Left forelimb (tissue), 1 donor: ENCODE results near the gene RIC8A.

Source experiments
- DNase-seq: peaks from one replicate; pipeline ENCODE4 v3.0.0-alpha.2; 2018; ENCODE audit warnings: low spot score

The RIC8A gene

DNA sequence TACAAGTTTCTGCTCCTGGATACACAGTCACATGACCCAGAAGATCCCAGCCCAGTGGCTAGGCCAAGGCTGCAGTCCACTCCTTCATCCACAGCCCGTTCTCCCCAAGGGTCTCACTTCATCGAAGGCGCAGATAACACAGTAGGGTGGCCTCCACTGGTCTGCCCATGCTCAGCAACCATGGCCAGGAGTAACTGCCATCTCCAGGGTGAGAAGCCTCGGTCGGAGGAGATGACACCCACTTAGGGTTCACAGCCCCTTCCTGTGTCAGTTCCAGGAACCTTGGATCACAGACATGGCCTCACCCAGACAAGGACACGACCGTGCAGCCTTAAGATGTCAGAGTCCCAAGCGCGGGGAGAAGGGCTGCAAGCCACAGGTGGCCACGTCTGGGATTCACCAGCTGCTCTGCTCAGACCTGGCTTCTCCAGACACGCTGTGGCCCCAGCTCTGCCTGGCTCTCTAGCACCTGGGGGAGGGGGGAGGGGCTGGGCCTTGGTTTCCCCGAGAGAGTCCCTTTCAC, 2.9 kb upstream of the RIC8A start:
- DNase-seq, result peak; percentile 15

DNA sequence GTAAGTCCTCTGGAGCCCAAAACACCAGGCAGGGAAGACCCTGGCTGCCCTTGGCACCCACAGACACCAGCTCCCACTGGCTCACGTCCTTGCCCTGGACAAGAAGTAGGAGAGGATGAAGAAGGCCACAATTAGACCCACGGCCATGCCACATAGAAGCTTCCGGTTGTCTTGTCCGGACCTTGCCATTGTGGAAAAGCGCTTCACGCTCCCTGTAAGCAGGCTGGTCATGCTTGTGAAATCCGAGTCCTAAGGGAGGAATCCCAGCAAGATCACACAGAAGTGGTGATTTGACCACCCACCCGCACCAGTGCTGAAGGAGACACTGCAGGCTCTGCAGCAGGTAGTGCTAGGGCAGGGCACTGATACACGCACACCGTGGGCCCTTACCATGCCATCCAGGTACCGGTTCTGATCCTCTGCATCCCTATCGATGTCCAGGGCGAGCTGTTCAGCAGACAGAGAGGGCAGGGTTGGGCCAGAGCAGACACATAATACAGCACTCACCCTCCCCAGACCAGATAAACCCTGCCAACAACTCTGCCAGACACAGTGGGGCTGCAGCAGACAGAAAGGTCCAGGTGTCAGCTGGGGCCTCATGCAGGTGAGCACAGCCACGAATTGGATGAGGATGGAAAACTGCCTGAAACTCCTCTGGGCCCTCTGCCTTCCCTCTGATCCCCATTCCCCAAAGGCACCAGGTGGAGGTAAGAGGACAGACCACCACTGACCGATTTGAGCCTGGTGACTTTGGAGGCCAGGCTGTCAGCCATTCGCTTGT, 2.1 kb upstream of the RIC8A start:
- DNase-seq, result no peak

DNA sequence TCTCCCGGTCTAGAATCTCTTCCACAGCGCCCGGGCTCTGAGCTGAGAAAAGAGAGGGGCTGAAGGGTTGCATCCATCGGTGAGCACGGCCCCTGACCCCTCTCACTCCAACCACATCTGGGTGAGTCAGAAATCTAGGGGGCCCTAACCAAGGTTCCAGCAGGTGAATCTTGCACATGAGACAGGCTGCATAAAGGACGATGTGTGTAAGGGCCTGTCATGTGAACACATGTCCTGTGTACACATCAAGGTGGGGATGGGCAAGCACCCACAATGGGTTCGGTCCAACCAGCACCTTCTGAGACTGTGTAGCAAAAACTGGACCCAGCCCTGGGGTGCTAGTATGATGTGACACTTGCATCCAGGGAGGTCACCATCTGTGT, 1.5 kb upstream of the RIC8A start:
- no peak for DNase-seq

DNA sequence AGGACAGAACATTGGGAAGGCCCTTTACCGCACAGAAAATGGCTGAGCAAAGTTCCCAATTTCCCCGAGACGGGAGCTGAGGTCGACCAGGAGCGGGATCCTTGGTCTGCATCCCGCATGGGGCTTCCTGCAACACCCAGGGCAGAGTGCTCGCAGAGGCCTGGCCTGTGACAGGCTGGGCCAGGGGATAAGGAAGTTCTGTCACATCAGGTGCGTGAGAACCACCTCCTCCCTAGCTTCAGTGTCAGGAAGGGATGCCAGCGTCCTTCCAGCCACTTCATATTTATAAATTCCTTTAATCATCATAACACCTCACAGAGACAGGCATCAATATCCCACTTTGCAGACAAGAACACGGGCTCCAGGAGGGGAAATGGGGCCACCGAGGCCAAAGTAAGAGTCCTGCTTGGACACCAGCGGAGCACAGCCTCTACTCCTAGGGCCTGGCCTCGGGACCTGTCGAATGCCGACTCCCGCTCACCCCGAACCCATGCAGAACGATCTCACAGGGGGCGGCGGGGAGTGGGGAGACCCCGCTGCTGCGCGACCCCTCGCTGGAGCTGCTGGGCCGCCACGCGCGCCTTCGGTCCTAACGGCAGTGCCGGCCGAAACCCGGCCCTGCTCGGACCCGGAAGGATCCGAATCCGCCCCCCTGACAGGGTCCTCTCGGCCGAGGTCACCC, 841 bp upstream of the RIC8A start:
- DNase-seq, result no peak

DNA sequence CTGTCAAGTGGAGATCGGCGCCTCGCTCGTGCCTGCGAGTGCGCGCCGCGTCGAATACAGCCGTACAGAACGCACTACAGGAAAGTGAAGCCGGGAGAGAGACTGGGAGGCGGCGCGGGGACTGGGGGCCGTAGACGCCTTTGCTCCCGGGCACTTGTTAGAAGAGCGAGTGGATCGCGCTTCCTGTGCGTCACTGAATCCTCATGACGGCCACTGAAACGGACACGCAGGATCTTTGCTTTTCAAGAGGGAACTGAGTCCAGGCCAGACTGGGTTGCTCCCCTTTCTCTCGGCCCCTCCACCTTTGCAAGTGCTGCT, 314 bp downstream of the RIC8A start:
- no peak for DNase-seq

DNA sequence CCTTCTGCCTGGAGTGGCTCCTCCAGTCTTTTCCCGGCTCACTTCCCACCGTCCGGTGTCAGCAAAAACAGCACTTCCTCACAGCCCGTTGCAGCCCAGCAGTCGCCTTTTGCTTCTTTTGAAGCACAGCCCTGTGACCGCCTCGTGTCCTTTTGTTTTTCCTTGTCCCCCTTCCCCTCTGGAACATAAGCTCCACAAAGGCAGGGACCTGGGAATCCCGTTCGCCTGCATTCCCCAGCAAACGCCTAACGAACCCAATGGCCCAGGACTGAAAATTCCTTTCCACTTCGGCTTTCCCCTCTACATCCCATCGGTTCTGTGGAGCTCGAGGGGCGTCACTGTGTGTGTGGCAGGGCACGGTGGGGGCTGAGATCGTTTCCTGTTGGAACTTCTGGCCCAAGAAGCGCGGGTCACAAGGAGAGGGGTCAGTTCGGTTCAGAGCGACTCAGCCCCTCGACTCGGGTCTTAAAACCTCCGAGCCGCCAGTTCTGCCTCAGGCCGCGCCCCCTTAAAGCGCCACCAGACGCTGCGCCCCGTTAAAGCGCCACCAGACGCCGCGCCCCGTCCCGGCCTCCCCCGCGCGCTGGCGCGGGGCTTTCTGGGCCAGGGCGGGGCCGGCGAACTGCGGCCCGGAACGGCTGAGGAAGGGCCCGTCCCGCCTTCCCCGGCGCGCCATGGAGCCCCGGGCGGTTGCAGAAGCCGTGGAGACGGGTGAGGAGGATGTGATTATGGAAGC, 841 bp downstream of the RIC8A start:
- DNase-seq, result peak; percentile 85

DNA sequence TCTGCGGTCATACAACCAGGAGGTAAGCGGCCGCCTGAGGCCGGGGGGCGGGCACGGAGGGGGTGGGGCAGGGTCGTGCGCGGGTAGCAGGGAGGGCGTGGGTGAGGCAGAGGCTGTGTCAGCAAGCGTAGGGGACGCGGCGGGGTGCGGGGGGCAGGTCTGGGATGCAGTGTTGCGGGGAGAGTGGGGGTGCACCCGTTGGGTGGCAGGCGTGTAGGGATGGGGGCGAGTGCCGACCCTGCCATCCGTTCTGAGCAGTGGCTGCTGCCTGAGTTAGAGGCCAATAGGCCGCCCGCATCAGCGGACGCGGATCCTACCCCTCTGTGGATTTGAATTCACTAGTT, 1.4 kb downstream of the RIC8A start:
- DNase-seq, result no peak

DNA sequence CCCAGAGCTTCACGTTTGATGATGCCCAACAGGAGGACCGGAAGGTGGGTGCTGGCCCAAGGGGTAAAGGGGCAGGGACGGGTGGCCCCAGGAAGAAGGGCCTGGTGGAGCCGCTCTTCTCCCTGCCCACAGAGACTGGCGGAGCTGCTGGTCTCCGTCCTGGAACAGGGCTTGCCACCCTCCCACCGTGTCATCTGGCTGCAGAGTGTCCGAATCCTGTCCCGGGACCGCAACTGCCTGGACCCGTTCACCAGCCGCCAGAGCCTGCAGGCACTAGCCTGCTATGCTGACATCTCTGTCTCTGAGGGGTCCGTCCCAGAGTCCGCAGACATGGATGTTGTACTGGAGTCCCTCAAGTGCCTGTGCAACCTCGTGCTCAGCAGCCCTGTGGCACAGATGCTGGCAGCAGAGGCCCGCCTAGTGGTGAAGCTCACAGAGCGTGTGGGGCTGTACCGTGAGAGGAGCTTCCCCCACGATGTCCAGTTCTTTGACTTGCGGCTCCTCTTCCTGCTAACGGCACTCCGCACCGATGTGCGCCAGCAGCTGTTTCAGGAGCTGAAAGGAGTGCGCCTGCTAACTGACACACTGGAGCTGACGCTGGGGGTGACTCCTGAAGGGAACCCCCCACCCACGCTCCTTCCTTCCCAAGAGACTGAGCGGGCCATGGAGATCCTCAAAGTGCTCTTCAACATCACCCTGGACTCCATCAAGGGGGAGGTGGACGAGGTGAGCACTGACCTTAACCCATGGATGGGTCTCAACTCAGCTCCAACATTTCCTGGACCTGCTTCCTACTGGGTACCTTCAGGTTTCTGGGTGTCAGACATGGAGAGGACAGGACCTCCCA, 2.0 kb downstream of the RIC8A start:
- DNase-seq, result no peak

DNA sequence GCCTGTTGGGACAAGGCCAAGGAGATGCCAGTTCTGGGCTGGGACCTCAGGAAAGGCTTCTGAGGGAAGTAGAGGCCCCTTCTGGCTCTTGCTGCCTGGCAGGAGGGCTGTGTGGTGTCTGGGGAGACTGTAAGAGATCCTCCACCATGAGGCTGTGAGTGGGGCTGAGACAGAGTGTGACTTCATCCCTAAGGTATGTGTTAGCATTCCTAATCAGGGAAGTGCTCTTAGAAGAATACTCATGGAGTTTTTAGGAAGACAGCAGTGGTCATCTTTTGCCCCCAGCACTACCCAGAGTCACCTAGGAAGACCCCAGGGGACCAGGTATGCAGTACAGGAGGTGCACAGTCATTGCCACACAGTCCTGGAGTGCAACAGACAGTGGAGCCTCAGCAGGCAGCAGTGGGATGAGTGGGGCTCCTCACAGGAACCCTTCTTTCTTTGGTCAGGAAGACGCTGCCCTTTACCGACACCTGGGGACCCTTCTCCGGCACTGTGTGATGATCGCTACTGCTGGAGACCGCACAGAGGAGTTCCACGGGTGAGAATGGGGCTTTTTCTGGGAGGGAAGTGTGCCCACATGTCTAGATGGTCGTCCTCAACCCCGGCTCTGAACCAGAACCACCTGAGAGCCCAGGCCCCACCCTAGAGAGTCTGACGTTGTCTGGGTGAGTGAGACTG, 2.8 kb downstream of the RIC8A start:
- DNase-seq, result no peak

DNA sequence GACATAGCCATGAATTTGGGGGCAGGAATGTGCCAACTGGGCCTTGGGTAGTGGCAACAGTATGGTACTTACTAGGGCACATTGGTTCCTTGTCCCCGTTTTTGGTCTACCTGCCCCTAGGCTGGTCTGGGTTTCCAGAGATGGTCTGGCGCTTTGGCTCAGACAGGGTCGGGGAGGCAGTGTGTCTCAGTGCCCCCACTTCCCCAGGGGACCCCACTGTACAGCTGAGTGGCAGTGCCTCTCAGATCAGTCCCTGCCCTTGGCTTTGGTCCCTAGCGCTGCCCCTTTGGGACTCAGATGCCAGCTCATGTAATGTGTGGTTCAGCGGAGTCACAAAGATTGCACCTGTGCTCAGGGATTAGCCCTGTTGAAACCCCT, 3.3 kb downstream of the RIC8A start:
- no peak for DNase-seq

DNA sequence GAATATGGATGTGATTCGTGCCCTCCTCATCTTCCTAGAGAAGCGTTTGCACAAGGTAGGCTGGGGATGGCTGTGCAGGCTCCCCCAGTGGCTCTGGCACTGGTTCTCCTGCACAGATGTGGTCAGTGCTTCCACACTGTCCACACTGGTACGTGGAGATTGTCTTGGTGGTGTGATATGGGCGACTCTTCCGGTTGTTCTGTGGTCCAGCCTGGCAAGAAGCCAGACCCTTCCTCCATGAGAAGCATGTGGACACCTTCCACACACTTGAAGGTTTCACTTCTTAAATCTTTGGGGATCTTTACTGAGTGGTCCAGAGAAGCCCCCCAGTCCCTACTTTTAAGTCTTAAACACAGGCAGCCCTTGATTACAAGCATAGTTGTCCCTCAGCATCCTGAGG, 3.8 kb downstream of the RIC8A start:
- DNase-seq, result no peak

DNA sequence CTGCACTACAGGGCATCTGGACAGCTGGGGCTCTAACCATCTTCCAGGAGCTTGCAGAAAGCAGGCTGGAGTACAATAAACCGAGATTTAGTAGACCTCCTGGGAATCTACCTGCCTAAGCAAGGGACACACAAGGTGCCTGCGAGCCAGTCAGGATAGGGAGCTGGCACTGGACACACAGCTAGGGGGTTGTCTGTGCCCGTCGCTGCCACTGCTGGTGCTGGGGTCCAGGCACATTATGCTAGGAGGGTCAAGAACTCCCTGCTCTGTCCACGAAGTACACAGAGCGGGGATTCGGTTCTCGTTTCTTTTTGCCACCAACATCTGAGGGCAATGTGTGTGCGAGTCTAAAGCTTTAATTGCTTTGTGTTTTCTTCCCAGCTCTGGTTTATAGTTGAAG, 4.2 kb downstream of the RIC8A start:
- DNase-seq, result no peak

DNA sequence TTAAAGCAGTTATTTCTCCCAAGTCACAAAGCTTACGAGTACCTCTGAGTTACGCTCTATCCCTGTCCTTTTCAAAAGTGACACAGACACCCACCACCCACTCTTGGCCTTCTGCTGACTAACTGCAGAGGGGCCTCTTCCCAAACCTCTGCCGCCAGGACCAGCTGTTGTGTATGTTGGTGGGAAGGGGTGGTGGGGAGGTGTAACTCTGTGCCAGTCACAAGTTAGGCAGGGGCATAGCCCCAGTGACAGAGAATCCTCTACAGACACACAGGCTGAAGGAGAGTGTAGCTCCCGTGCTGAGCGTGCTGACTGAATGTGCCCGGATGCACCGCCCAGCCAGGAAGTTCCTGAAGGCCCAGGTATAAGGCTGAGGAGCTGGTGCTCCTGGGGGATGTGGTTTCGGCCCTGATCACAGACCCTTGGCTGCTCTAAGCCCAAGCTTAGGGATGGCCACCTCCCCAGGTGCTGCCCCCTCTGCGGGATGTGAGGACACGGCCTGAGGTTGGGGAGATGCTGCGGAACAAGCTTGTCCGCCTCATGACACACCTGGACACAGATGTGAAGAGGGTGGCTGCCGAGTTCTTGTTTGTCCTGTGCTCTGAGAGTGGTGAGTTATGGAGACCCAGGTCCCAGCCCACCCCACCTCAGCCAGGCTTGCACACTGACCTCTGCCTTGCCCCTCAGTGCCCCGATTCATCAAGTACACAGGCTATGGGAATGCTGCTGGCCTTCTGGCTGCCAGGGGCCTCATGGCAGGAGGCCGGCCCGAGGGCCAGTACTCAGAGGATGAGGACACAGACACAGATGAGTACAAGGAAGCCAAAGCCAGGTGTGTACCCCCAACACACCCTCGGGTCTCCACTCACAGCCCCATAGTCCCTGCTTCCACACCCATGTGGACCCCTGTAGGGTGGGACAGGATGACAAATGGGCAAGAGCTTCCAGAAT, 4.9 kb downstream of the RIC8A start:
- no peak for DNase-seq

DNA sequence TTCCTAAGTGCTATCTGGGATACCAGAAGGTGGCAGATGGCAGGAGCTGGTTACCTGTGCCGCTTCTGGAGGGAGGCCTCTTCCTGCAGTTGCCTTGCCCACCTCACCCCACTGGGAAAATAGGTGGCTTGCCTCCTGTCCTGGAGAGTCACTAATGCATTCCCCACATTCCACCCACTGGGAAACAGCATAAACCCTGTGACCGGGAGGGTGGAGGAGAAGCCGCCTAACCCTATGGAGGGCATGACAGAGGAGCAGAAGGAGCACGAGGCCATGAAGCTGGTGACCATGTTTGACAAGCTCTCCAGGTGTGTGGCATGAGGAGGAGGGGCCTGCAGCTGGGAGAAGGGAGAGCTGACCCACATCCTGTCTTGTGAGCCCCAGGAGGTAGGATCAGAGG, 5.6 kb downstream of the RIC8A start:
- DNase-seq, result no peak

DNA sequence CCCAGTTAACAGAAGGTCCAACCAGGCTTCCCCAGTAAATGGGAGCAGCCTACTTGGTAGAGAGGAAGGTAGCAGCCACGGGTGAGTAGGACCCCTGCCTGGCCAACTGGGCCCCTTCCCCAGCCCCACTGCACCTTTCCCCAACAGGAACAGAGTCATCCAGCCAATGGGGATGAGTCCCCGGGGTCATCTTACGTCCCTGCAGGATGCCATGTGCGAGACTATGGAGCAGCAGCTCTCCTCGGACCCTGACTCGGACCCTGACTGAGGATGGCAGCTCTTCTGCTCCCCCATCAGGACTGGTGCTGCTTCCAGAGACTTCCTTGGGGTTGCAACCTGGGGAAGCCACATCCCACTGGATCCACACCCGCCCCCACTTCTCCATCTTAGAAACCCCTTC, 6.6 kb downstream of the RIC8A start:
- no peak for DNase-seq

DNA sequence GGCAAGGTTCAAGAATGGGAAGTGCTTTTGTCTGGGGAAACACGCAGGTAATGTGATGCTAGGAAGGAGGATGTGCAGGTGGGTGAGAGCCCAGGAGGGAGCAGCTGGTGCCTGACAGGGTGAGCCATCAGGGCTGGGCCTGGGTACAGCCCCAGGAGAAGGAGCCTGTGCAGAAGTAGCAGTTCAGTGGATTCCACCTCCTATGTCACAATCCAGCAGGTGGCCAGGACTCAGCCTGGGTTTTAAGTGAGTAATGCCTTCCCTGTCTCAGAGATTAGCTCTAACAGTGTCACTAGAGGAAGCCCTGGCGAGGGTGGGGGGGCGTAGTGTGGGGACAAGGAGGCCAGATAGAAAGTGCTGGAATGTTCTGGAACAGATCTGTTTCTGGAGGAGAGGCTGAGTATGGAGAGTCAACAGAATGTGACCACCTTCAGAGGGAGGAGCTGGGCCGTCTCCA, 8.1 kb downstream of the RIC8A start:
- DNase-seq, result no peak

DNA sequence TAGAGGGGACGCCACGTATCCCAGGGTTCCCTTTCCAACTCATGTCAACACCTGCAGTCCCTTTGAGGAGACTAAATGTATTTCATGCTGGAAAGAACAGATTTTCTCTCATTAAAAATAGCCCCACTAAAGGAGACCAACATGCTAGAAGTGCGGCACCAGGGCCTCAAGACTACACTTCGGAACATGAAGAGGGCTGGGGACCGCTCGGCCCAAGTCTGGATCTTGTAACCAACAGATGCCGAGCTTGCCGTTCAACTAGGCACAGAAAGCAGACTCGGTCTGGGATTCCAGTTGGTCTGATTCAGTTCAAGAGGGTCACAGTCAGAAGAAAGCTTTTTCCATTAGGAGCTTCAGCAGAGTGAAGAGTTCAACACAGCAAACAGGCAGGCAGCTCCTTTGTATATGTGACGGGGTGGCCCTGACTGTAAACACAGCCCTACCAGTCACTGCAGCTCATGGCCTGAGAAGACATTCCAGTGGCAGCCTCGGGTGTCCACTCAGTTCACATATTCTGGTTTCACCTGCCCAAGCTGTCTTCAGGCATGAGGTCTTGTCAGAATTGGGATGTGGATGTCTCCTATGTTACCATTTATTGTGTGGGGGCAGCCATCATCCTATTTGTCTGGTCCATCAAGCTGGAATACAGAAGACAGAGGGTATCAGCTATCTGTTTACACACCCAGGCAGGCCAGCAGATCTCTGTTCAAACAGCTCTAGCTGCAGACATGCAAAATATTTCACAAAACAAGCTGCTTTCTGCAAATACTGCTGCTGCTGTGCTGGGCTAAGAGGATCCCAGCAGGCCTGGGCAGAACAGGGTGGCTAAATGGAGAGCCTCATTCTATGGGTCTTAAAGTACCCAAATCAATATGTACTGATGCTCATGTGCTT, 8.8 kb downstream of the RIC8A start:
- DNase-seq, result no peak

DNA sequence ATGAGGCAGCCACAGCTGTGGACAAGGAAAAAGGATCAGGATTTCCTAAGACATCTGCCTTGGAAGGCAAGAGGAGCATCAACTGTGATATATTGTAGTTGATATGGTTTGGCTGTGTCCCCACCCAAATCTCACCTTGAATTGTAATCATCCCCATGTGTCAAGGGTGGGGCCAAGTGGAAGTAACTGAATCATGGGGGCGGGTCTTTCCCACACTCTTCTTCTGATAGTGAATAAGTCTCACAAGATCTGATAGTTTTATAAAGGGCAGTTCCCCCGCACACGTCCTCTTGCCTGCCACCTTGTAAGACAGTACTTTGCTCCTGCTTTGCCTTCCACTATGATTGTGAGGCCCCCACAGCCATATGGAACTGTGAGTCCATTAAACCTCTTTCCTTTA, 10.2 kb downstream of the RIC8A start:
- DNase-seq, result no peak

DNA sequence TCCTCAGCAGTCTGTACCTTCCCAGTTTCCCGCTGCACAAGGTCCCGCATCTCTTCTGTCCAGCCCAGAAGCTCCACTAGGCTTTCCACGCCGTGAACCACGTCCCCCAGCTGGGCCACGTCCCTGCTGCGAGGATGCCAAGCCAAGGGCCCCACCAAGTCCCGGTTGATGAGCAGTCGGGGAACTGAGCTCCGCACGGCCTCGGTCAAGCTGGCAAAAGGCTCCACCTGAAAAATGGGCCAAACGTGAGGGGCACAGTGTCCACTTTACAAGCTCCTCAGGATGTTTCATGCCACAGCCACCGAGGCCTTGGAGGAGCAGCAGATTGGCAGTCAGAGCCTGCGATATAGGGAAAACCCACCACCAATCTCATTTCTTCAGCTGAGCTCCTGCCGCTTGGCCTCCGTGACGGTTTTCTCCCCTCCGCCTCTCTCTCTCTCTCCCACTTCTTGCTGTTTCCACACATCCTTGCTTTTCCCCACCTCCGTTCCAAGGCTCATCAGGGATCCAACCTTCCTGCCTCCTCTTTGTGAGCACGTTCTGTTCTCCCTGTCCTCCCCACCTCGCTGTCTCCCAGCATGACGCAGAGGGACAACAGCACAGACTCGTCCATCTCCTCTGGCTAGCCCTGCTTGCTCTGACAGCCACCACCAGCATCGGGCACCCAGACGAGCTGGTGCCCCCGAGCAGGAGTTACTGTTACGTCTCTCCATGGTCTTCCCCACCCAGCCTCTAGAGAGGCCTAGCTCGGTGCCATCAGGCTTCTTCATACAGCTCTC, 11.5 kb downstream of the RIC8A start:
- peak; percentile 52 for DNase-seq
